C4-2B (cell line): Measurements from ENCODE around the gene HNRNPH2.

Source experiments
- CTCF ChIP-seq: fragments of 450-650 bp; conservative IDR thresholded peaks from 2 replicates; pipeline ENCODE4 v1.5.1; 2017; ENCODE audit warnings: mild to moderate bottlenecking
- ZFX ChIP-seq: fragments of 450-650 bp; IDR thresholded peaks from 2 replicates; pipeline ENCODE4 v1.6.1; 2017

DNA sequence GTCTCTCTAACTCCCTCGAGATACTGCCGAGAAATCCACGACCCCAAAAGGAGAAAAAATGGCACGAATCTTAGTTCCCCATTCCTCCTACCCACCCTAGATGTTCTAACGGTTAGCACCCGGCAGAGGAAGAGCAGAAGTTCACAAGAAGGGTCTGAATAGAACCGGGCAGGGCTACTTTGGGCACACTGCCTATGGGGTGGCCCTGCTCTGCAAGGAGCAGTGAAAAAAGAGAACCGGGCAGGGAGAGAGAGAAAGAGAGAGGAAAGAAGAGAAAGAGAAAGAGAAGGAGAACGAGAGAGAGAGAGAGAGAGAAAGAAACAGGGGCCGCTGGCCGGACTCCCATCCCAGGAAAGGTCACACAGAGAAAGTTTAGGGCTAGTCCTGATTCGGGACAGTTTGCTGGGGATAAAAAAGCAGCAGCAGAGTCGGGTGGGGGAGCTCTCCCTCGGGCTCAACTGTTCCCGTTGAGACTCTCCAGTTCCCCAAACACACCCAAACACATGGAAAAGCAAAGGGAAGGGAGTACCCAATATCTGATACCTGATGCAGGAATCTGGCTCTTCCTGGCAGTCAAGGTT lies 765 bp upstream of the HNRNPH2 start:
- TF ChIP-seq CTCF (no peak), ZFX (no peak)
